PC-3 (cell line): ENCODE results near the gene OLFML2B. TPM values are rescaled to one million over a fixed set of nuclear protein-coding genes. Genes with fewer than 3 reads are reported as not detected.

Experiments
- ATAC-seq: fragments of 200-7000 bp; cut with Tn5 transposase; 2 replicates; pipeline ENCODE4 v1.9.1; 2020; ENCODE audit warnings: mild to moderate bottlenecking, moderate library complexity
- BruUV-seq: library from RNA; stranded (reverse); fragments of 400-500 nt; replicated peaks from 2 replicates; lab custom pipeline; 2021; lab: Mats Ljungman, UMichigan
- CTCF ChIA-PET: fragments of 300-600 bp; sonication (Branson Sonifier 250); formaldehyde crosslinking; loops from one replicate; lab custom pipeline; 2022; ENCODE audit warnings: antibody characterized with exemption; lab: Charles Lee
- POLR2A ChIA-PET: fragments of 300-600 bp; sonication (Branson Sonifier 250); formaldehyde crosslinking; loops from one replicate; lab custom pipeline; 2022; ENCODE audit warnings: antibody characterized with exemption; ENCODE audit not compliant: unreplicated experiment; lab: Charles Lee
- DNase-seq: peaks from one replicate; pipeline ENCODE4 v3.0.0-alpha.2; 2015
- H2AFZ ChIP-seq: fragments of 300-600 bp; sonication (generic); 2 replicates; pipeline ENCODE4 v1.6.0; 2016; ENCODE audit warnings: antibody characterized with exemption, low read length
- H3F3A ChIP-seq: fragments of 300-600 bp; sonication (generic); one replicate; pipeline ENCODE4 v1.6.0; 2017; ENCODE audit warnings: antibody characterized with exemption, low read length, control low read depth, mild to moderate bottlenecking; ENCODE audit not compliant: unreplicated experiment
- H3K27ac ChIP-seq: fragments of 300-600 bp; sonication (generic); 2 replicates; pipeline ENCODE4 v1.5.1; 2016; ENCODE audit warnings: mild to moderate bottlenecking, low read length
- H3K27me3 ChIP-seq: fragments of 300-600 bp; sonication (generic); 2 replicates; pipeline ENCODE4 v1.6.1; 2016; ENCODE audit warnings: low read length, mixed read lengths
- H3K36me3 ChIP-seq: fragments of 300-600 bp; sonication (generic); 2 replicates; pipeline ENCODE4 v1.6.1; 2016; ENCODE audit warnings: low read depth, mixed run types, low read length, mixed read lengths
- H3K4me1 ChIP-seq: fragments of 300-600 bp; sonication (generic); 2 replicates; pipeline ENCODE4 v1.5.1; 2016; ENCODE audit warnings: low read length; ENCODE audit not compliant: insufficient read depth
- H3K4me2 ChIP-seq: fragments of 300-600 bp; sonication (generic); 2 replicates; pipeline ENCODE4 v1.6.0; 2016; ENCODE audit warnings: low read length
- H3K4me3 ChIP-seq: fragments of 300-600 bp; sonication (generic); 2 replicates; pipeline ENCODE4 v1.5.1; 2016; ENCODE audit warnings: mild to moderate bottlenecking, low read length, mixed read lengths
- H3K79me2 ChIP-seq: fragments of 300-600 bp; sonication (generic); 2 replicates; pipeline ENCODE4 v1.6.1; 2017; ENCODE audit warnings: low read length, mixed read lengths
- H3K9ac ChIP-seq: fragments of 300-600 bp; sonication (generic); 2 replicates; pipeline ENCODE4 v1.6.0; 2016; ENCODE audit warnings: mild to moderate bottlenecking, low read length
- H3K9me2 ChIP-seq: fragments of 300-600 bp; sonication (generic); replicated peaks from 2 replicates; pipeline ENCODE4 v1.6.1; 2016; ENCODE audit warnings: mixed run types, low read length, mixed read lengths
- H3K9me3 ChIP-seq: fragments of 300-600 bp; sonication (generic); 2 replicates; pipeline ENCODE4 v1.6.1; 2016; ENCODE audit warnings: low read length, mixed read lengths
- H4K20me1 ChIP-seq: fragments of 300-600 bp; sonication (generic); 2 replicates; pipeline ENCODE4 v1.6.1; 2016; ENCODE audit warnings: low read length, mixed read lengths
- EZH2 ChIP-seq: fragments of 300-600 bp; sonication (generic); IDR thresholded peaks from one replicate; pipeline ENCODE4 v1.6.1; 2017; ENCODE audit warnings: antibody characterized with exemption, mild to moderate bottlenecking, low read length; ENCODE audit not compliant: unreplicated experiment
- EZH2phosphoT487 ChIP-seq: fragments of 300-600 bp; sonication (generic); IDR thresholded peaks from 2 replicates; pipeline ENCODE4 v1.6.1; 2018; ENCODE audit warnings: mild to moderate bottlenecking, antibody characterized with exemption, low read length, borderline replicate concordance
- intact Hi-C: fragments of 100-400 bp; cut with micrococcal nuclease; formaldehyde crosslinking; loops from 2 replicates; pipeline ENCODE4 v1.9.0; 2023
- total RNA-seq: library from RNA; depleted of rRNA; stranded (reverse); fragments of >200 nt; gene quantifications from 2 replicates; pipeline ENCODE4 v1.2.3, GENCODE V29; 2014
- TF ChIP-seq, protein P1 (sequence below): fragments of 300-600 bp; sonication (generic); conservative IDR thresholded peaks from 2 replicates; pipeline ENCODE4 v1.5.1; 2017; ENCODE audit warnings: antibody characterized with exemption, low read depth, mild to moderate bottlenecking, low read length

The OLFML2B gene
- total RNA-seq, 1 experiment from 2014 or later = 1.4 TPM

DNA sequence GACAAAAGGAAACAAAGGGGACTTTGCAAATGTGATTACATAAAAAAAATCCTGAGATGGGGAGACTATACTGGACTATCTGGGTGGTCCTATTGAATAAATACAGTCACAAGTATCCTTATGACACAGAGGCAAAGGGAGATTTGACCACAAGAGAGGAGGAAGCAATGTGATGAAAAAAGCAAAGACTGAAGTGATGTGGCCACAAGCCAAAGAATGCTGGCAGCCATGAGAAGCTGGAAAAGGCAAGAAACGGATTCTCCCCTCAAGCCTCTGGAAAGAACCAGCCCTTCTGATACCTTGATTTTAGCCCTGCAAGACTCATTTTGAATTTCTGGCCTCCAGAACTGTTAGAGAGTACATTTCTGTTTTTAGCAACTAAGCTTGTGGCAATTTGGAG is 36.4 kb downstream of the OLFML2B start:
- H3K27ac ChIP-seq = no peak overlapping the region
- H3K27me3 ChIP-seq = no peaks in the 10 kb centered on the region
- BruUV-seq = no TSS peak
- H3K4me2 ChIP-seq = no peak overlapping the region
- H3K79me2 ChIP-seq = no peaks in the 10 kb centered on the region
- H2AFZ ChIP-seq = no peak overlapping the region
- no peaks in the 10 kb centered on the region for H3K9me3 ChIP-seq
- H3K9ac ChIP-seq = no peak overlapping the region
- no peaks in the 10 kb centered on the region for H4K20me1 ChIP-seq
- H3F3A ChIP-seq = no peaks in the 10 kb centered on the region
- DNase-seq = no peak
- ChIA-PET POLR2A (no interaction called here), CTCF (no interaction called here)
- intact Hi-C loops = no loop called here
- no peak for ATAC-seq
- no peaks in the 10 kb centered on the region for H3K36me3 ChIP-seq
- H3K4me3 ChIP-seq = no peak overlapping the region
- TF ChIP-seq EZH2 (no peak), EZH2phosphoT487 (no peak)
- TF ChIP-seq, protein P1, sequence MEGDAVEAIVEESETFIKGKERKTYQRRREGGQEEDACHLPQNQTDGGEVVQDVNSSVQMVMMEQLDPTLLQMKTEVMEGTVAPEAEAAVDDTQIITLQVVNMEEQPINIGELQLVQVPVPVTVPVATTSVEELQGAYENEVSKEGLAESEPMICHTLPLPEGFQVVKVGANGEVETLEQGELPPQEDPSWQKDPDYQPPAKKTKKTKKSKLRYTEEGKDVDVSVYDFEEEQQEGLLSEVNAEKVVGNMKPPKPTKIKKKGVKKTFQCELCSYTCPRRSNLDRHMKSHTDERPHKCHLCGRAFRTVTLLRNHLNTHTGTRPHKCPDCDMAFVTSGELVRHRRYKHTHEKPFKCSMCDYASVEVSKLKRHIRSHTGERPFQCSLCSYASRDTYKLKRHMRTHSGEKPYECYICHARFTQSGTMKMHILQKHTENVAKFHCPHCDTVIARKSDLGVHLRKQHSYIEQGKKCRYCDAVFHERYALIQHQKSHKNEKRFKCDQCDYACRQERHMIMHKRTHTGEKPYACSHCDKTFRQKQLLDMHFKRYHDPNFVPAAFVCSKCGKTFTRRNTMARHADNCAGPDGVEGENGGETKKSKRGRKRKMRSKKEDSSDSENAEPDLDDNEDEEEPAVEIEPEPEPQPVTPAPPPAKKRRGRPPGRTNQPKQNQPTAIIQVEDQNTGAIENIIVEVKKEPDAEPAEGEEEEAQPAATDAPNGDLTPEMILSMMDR = no peak
- H3K9me2 ChIP-seq = no peaks in the 10 kb centered on the region
- no peaks in the 10 kb centered on the region for H3K4me1 ChIP-seq

DNA sequence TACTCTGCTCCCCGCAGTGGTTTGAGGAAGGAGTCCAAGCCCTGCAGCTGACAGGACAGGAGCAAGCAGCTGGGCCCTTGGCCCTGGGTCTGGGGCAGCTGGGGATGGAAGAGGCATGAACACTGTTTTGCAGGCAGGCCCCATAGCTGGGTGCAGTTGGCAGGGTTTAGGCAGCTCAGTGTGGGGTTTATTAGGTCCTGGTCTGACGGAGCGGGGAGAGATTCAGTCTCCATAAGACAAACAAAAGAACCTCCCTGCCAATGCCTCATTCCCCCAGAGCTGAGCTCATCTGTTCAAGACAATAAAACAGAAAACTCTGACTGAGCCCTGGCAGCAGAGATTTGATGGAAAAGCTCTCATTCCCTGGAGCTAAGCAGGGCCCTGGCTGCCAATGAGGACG is 37.3 kb downstream of the OLFML2B start:
- ChIA-PET POLR2A (no interaction called here), CTCF (no interaction called here)
- Histone ChIP-seq H3K36me3 (no peaks in the 10 kb centered on the region), H3K4me2 (no peak overlapping the region), H3K27ac (no peak overlapping the region), H3F3A (no peaks in the 10 kb centered on the region), H3K9ac (no peak overlapping the region), H3K27me3 (no peaks in the 10 kb centered on the region), H4K20me1 (no peaks in the 10 kb centered on the region), H3K79me2 (no peaks in the 10 kb centered on the region), H3K4me3 (no peak overlapping the region), H3K9me3 (no peaks in the 10 kb centered on the region), H2AFZ (no peak overlapping the region), H3K9me2 (no peaks in the 10 kb centered on the region), H3K4me1 (no peaks in the 10 kb centered on the region)
- no peak; the same call in 1 of the 2 replicates for ATAC-seq
- intact Hi-C loops = no loop called here
- BruUV-seq = no TSS peak
- TF ChIP-seq EZH2 = no peak
- TF ChIP-seq, protein P1 = no peak
- TF ChIP-seq EZH2phosphoT487 = no peak
- no peak for DNase-seq

DNA sequence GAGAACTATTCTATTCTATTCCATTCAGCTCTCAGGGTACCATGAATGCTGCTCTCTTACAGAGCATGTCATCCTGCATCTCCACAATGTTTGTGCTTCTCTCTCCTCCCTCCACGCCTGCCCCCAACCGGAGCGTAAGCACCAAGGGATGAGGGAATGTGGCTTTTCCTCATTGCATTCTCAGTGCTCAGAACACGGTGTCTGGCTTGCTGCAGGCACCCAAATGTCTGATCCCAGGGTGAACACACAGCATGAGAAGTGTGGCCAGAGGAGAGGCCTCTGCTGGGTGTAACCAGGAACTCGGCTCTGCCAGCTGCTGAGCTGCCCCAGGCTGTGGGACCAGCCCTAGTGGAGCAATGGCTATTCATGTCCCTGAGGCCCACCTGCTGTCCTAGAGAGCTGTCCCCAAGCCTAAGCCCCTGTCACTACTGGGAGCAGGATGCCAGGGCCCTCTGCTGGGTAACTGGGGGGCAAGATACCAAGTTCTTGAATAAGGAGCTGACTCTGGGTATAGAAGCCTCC is 38.3 kb downstream of the OLFML2B start:
- Histone ChIP-seq H3F3A (no peaks in the 10 kb centered on the region), H3K79me2 (no peaks in the 10 kb centered on the region), H3K27me3 (no peaks in the 10 kb centered on the region), H3K9me3 (no peaks in the 10 kb centered on the region), H3K36me3 (no peaks in the 10 kb centered on the region), H3K4me2 (no peak overlapping the region), H2AFZ (no peak overlapping the region), H4K20me1 (no peaks in the 10 kb centered on the region), H3K4me3 (no peak overlapping the region), H3K9ac (no peak overlapping the region), H3K27ac (no peak overlapping the region), H3K4me1 (no peaks in the 10 kb centered on the region), H3K9me2 (no peaks in the 10 kb centered on the region)
- ChIA-PET CTCF (no interaction called here), POLR2A (no interaction called here)
- no peak for ATAC-seq
- TF ChIP-seq, protein P1 = no peak
- TF ChIP-seq EZH2 (no peak), EZH2phosphoT487 (no peak)
- DNase-seq = no peak
- intact Hi-C loops = no loop called here
- BruUV-seq = no TSS peak
